ENCODE results near the gene GRIP2.

Gene GRIP2

GRCh38 chr3:14538451-14539088 is 1.6 kb downstream of the GRIP2 start:
- DNase-seq: no peak

GRCh38 chr3:14537590-14538450 is 2.3 kb downstream of the GRIP2 start:
- no peak for DNase-seq

GRCh38 chr3:14536837-14537589 is 3.1 kb downstream of the GRIP2 start:
- no peak for DNase-seq

GRCh38 chr3:14536055-14536815 is 3.9 kb downstream of the GRIP2 start:
- no peak for DNase-seq

- no peak for DNase-seq
Observed at GRCh38 chr3:14535616-14536015, 4.5 kb downstream of the GRIP2 start.

GRCh38 chr3:14534516-14535191 is 5.5 kb downstream of the GRIP2 start:
- no peak for DNase-seq

- no peak for DNase-seq
Observed at GRCh38 chr3:14533457-14533958, 6.6 kb downstream of the GRIP2 start.

GRCh38 chr3:14532691-14533456 is 7.3 kb downstream of the GRIP2 start:
- DNase-seq: no peak

GRCh38 chr3:14531856-14532395 is 8.2 kb downstream of the GRIP2 start:
- DNase-seq: no peak

GRCh38 chr3:14528081-14528480 is 12.1 kb downstream of the GRIP2 start:
- no peak for DNase-seq

GRCh38 chr3:14525685-14526631 is 14.2 kb downstream of the GRIP2 start:
- DNase-seq: no peak

- DNase-seq: no peak
Observed at GRCh38 chr3:14524920-14525660, 15.1 kb downstream of the GRIP2 start.

GRCh38 chr3:14524311-14524711 is 15.8 kb downstream of the GRIP2 start:
- DNase-seq: no peak

- DNase-seq: no peak
Observed at GRCh38 chr3:14523792-14524191, 16.4 kb downstream of the GRIP2 start.

- DNase-seq: no peak
Observed at GRCh38 chr3:14522768-14523167, 17.4 kb downstream of the GRIP2 start.

GRCh38 chr3:14522129-14522691 is 17.9 kb downstream of the GRIP2 start:
- no peak for DNase-seq

- no peak for DNase-seq
Observed at GRCh38 chr3:14521611-14522010, 18.5 kb downstream of the GRIP2 start.

GRCh38 chr3:14520967-14521366 is 19.2 kb downstream of the GRIP2 start:
- DNase-seq: no peak

GRCh38 chr3:14520149-14520548 is 20.0 kb downstream of the GRIP2 start:
- no peak for DNase-seq

All from bone marrow (tissue), 2 donors.